CD4-positive, alpha-beta T cell treated with Interleukin-2 at 100 ng/mL for 4 hours (primary cell): Measurements from ENCODE around the gene HMGN3.

ENCODE experiments used
- DNase-seq: peaks from one replicate; pipeline ENCODE4 v3.0.0-alpha.2; 2020; ENCODE audit warnings: low spot score

HMGN3 gene

DNA sequence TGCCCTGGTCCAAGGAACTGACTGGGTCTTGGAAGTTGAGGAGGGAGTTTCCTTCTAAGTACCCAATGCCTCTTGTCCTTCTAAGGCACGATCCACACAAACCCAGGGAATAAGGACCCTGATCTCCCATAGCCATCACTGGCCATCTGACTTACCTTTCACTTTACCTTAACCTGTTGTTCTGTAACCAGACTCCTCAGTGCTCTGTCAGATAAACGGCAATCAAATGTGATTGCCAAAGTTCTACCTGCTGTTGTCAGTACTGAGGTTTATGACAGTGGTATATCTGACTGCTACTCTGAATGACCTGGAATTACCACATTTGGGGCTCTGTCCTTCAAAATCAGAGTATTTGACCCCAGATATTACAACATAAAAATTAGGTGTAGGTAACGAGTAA, 49.8 kb downstream of the HMGN3 start:
- DNase-seq, result no peak

DNA sequence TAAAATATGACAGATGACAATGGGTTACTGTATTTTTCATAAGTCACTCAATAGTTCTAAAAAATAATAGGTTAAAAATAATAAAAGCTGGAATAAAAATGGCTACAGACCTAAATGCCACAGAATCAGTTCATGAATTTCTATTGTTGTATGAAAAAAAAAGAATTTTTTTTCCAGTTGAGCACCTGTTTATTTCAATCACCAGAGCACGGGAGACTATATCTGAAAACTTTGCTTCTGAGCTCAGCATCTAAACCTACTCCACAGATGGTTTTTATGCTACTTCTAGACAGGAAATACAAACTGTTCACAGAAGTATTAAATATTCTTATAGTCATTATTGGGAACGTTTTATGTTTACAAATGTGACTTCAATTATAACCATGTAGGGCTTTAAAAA, 50.4 kb downstream of the HMGN3 start:
- DNase-seq, result no peak

DNA sequence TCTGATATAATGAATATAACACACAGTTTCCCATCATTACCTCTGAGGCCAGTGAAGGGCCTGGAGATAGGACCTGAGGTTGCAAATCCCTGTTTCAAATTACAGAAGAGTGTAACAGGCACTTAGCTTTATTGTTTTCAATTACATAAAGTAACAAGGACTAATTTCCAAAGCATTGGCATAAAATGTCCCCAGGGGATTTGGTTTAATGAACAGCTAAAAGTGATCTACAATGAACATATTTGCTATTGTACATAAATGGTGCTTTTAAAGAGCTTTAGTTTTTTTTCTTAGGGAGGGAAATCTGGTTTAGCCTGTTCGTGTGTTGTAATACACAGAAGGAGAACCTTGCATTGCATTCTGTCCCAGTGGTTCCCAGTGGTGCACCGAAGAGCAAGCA, 54.4 kb downstream of the HMGN3 start:
- DNase-seq, result no peak

DNA sequence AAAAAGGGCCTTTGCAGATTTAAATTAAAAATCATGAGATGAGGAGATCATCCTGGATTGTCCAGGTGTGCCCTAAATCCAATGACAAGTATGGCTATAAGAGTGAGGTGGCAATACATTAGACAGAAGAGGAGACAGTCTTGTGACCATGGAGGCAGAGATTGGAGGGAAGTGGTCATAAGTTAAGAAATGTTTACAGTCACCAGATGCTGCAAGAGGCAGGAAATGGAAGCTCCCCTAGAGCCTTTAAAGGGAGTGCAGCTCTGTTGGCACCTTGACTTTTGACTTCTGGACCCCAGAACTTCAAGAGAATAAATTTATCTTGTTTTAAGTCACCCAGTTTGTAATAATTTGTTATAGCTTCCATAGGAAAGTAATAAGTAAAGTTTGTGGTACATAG, 61.1 kb downstream of the HMGN3 start:
- no peak for DNase-seq

DNA sequence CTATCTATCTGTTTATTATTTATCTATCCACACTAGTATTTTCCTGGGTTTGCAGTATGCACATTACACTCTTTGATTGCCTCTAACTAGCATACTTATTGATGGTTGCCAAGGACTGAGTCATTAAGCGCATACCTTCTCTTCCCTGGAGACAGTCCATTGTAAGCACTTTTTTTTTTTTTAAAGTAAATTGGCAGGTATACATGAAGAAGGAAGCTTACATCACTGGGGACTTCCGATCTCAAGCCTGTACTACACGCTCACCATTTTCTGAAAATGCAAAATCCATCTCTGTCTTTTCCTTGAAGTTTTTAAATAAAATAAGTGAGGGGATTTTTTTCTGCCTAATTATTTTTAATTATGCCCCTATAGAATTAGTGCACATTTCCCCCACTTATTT, 63.5 kb downstream of the HMGN3 start:
- no peak for DNase-seq

DNA sequence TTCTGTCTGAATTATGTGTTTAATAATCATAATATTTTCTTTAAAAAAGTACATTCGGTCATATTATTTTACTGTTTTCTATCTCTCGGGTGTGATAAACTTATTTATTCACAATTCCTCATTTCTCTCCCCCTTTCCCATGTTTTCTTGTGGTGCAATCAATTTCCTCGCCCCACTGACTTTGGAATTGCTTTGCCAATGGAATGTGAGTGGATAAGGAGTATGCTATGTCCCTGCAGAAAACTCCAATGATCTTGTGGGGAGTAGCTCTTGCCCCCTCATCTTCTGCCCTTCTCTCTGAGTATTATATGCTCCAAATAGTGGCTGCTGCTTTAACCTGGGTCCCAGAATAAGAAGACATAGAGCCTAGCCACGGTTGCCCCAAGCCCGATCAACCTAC, 64.1 kb downstream of the HMGN3 start:
- no peak for DNase-seq

DNA sequence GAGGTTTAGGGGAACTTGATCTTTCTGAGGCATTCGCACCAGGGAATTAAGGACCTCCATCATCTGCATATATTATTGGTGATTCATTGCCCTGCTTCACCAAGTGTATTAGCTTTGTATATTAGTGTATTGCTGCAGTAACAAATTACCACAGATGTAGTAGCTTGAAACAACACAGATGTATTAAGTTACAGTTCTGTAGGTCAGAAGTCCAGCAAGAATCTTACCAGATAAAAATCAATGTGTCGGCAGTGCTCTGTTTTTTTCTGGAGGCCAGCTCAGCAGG, 65.8 kb downstream of the HMGN3 start:
- no peak for DNase-seq

DNA sequence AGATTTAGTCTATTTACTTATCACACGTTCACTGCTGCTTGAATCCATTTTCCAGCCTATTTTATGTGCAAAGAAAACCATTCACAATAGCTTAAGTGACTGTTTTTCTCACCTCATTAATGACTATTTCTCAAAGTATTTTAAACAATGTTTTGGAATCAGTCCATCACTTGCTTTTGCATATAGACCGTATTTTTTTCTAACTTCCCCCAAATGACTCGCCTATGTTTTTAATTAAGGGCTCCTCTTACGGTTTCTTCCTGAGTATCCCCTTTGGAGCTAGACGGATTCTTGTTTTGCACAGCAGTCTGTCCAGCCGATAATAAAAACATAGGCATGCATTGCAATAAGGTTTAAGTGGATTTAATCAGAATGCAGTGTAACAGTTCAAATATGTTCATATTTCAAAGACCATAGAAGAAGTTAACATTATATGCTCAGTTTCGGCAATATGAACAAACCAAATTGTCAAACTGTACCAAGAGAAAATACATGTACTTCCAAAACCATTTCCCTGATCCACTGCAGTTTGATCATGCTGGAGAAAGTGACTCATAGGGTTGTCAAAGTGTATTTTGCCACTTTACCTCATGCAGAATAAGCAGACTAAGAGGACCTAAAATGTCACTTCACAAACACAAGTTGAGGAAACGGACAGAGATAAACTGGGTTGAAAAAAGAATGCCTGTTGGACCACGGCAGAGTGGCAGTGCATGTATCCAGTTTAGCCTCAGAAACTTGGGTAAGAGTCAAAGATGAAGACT, 66.4 kb downstream of the HMGN3 start:
- no peak for DNase-seq

DNA sequence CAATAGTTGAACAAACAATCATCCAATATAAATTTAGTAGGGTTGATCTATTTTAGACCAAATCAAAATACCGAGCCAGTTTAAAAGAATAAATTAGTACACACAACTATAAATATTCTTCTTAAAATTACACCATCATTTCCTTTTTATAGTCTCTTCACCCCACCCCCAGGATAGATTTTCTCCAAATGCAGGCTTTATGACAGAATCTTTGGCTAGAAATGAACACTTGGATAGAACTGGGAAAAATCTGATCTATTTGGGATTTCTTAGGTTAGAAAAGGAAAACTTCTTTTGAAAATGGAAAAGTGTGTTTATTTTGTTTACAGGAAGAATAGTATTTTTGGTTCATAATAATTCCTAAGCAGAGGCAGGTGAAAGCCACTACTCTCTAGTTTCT, 74.6 kb downstream of the HMGN3 start:
- DNase-seq, result no peak

DNA sequence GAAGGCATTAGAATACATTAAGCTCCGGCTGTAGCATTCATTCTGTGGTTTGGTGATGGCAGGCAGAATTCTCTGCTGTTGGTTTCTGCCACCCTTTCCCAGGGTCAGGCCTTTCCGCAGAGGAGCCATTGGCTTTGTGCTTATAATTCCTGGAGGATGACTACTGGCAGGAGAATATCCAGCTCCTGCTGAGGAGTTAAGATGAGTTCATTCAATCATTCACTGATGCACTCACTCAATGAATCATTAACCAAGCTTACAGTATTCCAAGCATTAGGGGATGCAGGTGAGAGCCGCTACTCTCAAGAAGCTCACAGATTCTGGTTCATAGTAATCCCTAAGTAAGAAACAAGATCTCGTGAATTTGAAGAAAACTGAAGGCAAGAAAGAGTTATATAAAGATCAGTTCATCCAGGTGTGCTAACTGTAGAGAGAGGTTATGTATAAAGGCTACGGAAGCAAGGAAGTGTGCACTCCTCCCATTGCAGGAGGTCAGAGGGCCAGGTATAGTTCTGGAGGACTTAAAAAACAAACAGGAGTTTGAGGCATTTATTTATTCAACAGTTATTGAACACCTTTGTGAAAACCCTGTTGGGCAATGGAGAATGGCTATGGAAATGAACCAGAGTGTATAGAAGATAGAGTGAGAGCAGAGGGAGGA, 75.5 kb downstream of the HMGN3 start:
- no peak for DNase-seq

DNA sequence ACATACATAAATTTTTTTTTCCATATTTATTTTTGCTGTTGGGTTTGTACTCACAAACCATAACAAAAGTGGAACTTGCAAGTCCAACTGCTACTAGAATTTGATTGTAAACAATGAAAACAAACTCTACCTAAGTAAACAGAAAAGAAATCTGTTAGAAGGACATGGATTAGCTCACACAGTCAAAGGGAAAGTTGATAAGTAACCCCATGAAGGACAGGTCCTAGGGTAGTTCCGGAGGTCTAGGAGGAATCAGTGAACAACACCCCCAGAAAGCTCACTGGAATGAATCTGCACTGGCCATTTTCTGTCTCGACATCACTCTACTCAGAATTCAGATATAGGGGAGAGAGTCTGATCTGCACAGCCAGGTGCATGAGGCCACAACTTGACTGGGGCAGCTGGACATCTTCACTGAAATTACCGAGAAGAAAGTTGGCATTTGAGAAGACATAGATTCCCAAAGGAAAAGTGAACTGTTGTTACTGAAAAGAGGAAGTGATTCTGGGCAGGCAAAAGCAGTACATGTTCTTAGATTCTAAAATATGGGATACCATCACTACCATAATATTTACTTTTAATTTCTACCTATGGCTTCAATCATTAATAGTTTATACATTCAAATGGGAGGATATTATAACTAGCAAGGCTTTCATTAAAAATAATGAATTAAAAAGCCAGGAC, 76.4 kb downstream of the HMGN3 start:
- no peak for DNase-seq

DNA sequence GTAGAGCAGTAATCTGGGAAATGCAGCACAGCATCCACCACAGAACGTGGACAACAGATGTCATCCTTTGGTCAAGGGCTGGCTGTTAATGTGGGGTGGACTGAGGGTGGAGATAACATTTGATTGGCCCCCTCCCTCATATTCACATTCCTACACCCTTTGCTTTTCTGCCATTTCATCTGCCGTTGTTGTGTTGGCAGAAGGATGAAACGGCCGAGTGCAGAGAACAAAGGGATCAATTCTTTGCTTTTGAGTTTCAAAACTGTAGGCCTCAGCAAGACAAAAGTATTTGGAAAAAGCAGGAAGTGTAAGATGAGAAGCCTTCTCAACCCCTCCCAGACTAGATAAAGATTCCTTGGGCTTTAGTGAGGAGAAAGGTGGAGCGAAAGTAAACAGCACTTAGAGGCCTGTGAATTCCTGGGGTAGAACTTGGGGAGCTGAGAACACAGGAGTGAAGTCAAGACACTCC, 82.2 kb downstream of the HMGN3 start:
- no peak for DNase-seq
